Keratinocyte (primary cell): ENCODE results near the gene TM7SF3. TPM values are rescaled to one million over a fixed set of nuclear protein-coding genes. Genes with fewer than 3 reads are reported as not detected.

ENCODE experiments used
- DNase-seq: peaks from one replicate; pipeline ENCODE4 v3.0.0-alpha.2; 2011; ENCODE audit warnings: low read depth, missing footprints, low spot score
- FAIRE-seq: peaks from 2 replicates; lab custom pipeline; 2011; peaks lifted over from hg19 to GRCh38; lab: Jason Lieb, UNC
- H2AFZ ChIP-seq: 2 replicates; pipeline ENCODE4 v1.6.0; 2012; ENCODE audit warnings: low read length, control low read depth, inconsistent platforms; ENCODE audit not compliant: control insufficient read depth
- H3K27ac ChIP-seq: 2 replicates; pipeline ENCODE4 v1.5.1; 2011; ENCODE audit warnings: low read length; ENCODE audit not compliant: control insufficient read depth, insufficient read depth
- H3K27me3 ChIP-seq: 3 replicates; pipeline ENCODE4 v1.6.0; 2011; ENCODE audit warnings: low read length; ENCODE audit not compliant: control insufficient read depth, insufficient read depth; ENCODE audit errors: extremely low read depth
- H3K36me3 ChIP-seq, 2 experiments: 2 replicates in 1 of 2; 3 replicates in 1 of 2; pipeline ENCODE4 v1.5.1; 2011; ENCODE audit warnings: low read length in 2 of 2, mild to moderate bottlenecking in 1 of 2; ENCODE audit not compliant: control insufficient read depth in 2 of 2, insufficient read depth in 2 of 2; ENCODE audit errors: extremely low read depth in 1 of 2
- H3K4me1 ChIP-seq: 3 replicates; pipeline ENCODE4 v1.5.1; 2011; ENCODE audit warnings: low read length; ENCODE audit not compliant: control insufficient read depth, insufficient read depth; ENCODE audit errors: extremely low read depth
- H3K4me2 ChIP-seq: 3 replicates; pipeline ENCODE4 v1.6.0; 2011; ENCODE audit warnings: low read depth, low read length; ENCODE audit not compliant: control insufficient read depth, insufficient read depth; ENCODE audit errors: extremely low read depth
- H3K4me3 ChIP-seq, 3 experiments: fragments of 200-600 bp in 1 of 3; sonication (generic) in 1 of 3; 2 replicates in 2 of 3; 3 replicates in 1 of 3; pipeline ENCODE4 v1.5.1; 2011 to 2016; ENCODE audit warnings: low read length in 3 of 3, mild to moderate bottlenecking in 3 of 3, control low read depth in 2 of 3, inconsistent platforms in 1 of 3, low read depth in 1 of 3, mixed read lengths in 1 of 3, mixed run types in 1 of 3, moderate library complexity in 1 of 3; ENCODE audit not compliant: control insufficient read depth in 2 of 3, insufficient read depth in 2 of 3; ENCODE audit errors: extremely low read depth in 1 of 3
- H3K79me2 ChIP-seq: 2 replicates; pipeline ENCODE4 v1.6.0; 2012; ENCODE audit warnings: low read length; ENCODE audit not compliant: control insufficient read depth, insufficient read depth
- H3K9ac ChIP-seq: 3 replicates; pipeline ENCODE4 v1.6.0; 2011; ENCODE audit warnings: low read length; ENCODE audit not compliant: control insufficient read depth, insufficient read depth; ENCODE audit errors: extremely low read depth
- H3K9me1 ChIP-seq: 3 replicates; pipeline ENCODE4 v1.6.0; 2011; ENCODE audit warnings: low read length; ENCODE audit not compliant: control insufficient read depth, insufficient read depth; ENCODE audit errors: extremely low read depth
- H3K9me3 ChIP-seq: 2 replicates; pipeline ENCODE4 v1.5.1; 2012; ENCODE audit warnings: low read depth, low read length; ENCODE audit not compliant: control insufficient read depth
- H4K20me1 ChIP-seq: 3 replicates; pipeline ENCODE4 v1.6.0; 2011; ENCODE audit warnings: low read length; ENCODE audit not compliant: control insufficient read depth, insufficient read depth; ENCODE audit errors: extremely low read depth
- EZH2 ChIP-seq: IDR thresholded peaks from one replicate; pipeline ENCODE4 v1.6.1; 2012; ENCODE audit warnings: inconsistent platforms, mild to moderate bottlenecking, low read length, moderate library complexity
- dilution Hi-C: fragments of 300-500 bp; cut with MboI; formaldehyde crosslinking; loops from one replicate; pipeline ENCODE4 v1.7.0; 2020; ENCODE audit warnings: low sequenced_read_pairs; ENCODE audit not compliant: extremely low pct_ligation_motif_present
- polyA plus RNA-seq, 5 experiments: library from polyadenylated mRNA; depleted of rRNA in 3 of 5; stranded (reverse) in 3 of 5; stranded (forward) in 1 of 5; unstranded in 1 of 5; fragments of >200 nt; gene quantifications; 1 replicate in 1 of 5; 2 replicates in 3 of 5; 3 replicates in 1 of 5; pipeline versions ENCODE4 v1.2.1 to v1.2.3, GENCODE V29; 2011 to 2012; ENCODE audit warnings: missing spikeins in 2 of 5, low read depth in 1 of 5, low replicate concordance in 1 of 5
- TF ChIP-seq, protein P1 (sequence below), 3 experiments: IDR thresholded peaks in 1 of 3; conservative IDR thresholded peaks in 1 of 3; optimal IDR thresholded peaks in 1 of 3; 2 replicates in 2 of 3; 3 replicates in 1 of 3; pipeline versions ENCODE3 to v1.5.1; 2011; ENCODE audit warnings: low read length in 3 of 3, mild to moderate bottlenecking in 3 of 3, moderate library complexity in 2 of 3, control low read depth in 1 of 3, inconsistent platforms in 1 of 3; ENCODE audit not compliant: insufficient read depth in 2 of 3; ENCODE audit errors: extremely low read depth in 1 of 3

Gene TM7SF3
- polyA plus RNA-seq, 1 donor (not counting 4 experiments of a cell fraction or from before 2014, with no cell fraction given), result 407 TPM

DNA sequence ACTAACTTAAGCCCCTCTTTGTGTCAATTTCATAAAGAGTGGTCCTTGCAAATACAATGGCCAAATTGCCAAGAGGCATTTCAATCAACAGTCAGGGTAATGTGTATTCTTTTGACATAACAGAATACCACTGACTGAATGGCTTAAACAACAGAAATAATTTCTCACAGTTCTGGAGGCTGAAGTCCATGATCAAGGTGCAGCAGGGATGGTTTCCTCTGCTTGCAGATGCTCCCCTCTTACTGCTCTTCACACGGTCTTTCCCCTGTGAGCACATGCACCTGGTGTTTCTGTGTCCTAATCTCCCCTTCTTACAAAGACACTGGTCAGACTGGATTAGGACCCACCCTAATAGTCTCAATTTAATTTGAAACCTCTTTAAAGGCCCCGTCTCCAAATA, 44.0 kb downstream of the TM7SF3 start:
- DNase-seq, result no peak
- H4K20me1 ChIP-seq, result no peaks in the 10 kb centered on the region
- no peak overlapping the region for H2AFZ ChIP-seq
- TF ChIP-seq EZH2, result no peak
- TF ChIP-seq, protein P1, sequence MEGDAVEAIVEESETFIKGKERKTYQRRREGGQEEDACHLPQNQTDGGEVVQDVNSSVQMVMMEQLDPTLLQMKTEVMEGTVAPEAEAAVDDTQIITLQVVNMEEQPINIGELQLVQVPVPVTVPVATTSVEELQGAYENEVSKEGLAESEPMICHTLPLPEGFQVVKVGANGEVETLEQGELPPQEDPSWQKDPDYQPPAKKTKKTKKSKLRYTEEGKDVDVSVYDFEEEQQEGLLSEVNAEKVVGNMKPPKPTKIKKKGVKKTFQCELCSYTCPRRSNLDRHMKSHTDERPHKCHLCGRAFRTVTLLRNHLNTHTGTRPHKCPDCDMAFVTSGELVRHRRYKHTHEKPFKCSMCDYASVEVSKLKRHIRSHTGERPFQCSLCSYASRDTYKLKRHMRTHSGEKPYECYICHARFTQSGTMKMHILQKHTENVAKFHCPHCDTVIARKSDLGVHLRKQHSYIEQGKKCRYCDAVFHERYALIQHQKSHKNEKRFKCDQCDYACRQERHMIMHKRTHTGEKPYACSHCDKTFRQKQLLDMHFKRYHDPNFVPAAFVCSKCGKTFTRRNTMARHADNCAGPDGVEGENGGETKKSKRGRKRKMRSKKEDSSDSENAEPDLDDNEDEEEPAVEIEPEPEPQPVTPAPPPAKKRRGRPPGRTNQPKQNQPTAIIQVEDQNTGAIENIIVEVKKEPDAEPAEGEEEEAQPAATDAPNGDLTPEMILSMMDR (optimal IDR thresholded peaks at IDR 0.05 in 1 of 3, IDR thresholded peaks at IDR 0.05 in 1 of 3, conservative IDR thresholded peaks at IDR 0.05 in 1 of 3; ENCODE audit: extremely low read depth in 1 of 3, insufficient read depth in 2 of 3, low read length in 3 of 3), result no peak
- no peaks in the 10 kb centered on the region for H3K27me3 ChIP-seq
- no peaks in the 10 kb centered on the region for H3K9me3 ChIP-seq
- no peak for FAIRE-seq
- no peaks in the 10 kb centered on the region for H3K4me1 ChIP-seq
- H3K4me2 ChIP-seq, result no peak overlapping the region
- no peaks in the 10 kb centered on the region for H3K9me1 ChIP-seq
- dilution Hi-C loops, result no loop called here
- H3K9ac ChIP-seq, result no peak overlapping the region
- H3K4me3 ChIP-seq, result no peak overlapping the region
- H3K36me3 ChIP-seq, result peaks cover 12 to 15% of the 10 kb centered on the region in 2 experiments
- H3K79me2 ChIP-seq, result no peaks in the 10 kb centered on the region
- H3K27ac ChIP-seq, result no peak overlapping the region

DNA sequence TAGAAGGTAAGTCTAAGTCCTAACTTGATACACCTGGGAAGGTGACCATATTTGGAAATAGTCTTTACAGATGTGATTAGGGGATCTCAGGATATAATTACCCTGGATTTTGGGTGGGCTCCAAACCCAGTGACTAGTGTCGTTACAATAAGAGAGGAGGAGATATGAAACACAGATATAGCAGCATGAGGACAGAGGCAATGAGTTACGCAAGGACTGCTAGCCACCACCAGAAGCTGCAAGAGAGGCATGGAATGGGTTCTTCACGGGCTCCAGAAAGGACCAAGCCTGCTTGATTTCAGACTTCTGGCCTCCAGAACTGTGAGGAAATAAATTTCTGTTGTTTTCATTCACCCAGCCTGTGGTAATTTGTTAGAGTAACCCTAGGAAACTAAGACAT, 47.3 kb downstream of the TM7SF3 start:
- Histone ChIP-seq H3K4me3 (no peak overlapping the region), H4K20me1 (no peaks in the 10 kb centered on the region), H3K9me1 (no peaks in the 10 kb centered on the region), H3K79me2 (no peaks in the 10 kb centered on the region), H3K4me1 (no peaks in the 10 kb centered on the region), H3K27me3 (no peaks in the 10 kb centered on the region), H3K36me3 (peaks cover 6 to 10% of the 10 kb centered on the region in 2 experiments), H3K27ac (no peak overlapping the region), H3K4me2 (no peak overlapping the region), H3K9me3 (no peaks in the 10 kb centered on the region), H3K9ac (no peak overlapping the region), H2AFZ (no peak overlapping the region)
- DNase-seq (no peak), FAIRE-seq (no peak)
- TF ChIP-seq, protein P1 (optimal IDR thresholded peaks at IDR 0.05 in 1 of 3, IDR thresholded peaks at IDR 0.05 in 1 of 3, conservative IDR thresholded peaks at IDR 0.05 in 1 of 3; ENCODE audit: extremely low read depth in 1 of 3, insufficient read depth in 2 of 3, low read length in 3 of 3), result no peak
- no peak for TF ChIP-seq EZH2
- dilution Hi-C loops, result no loop called here
